UCSD-AML1 (cell line): ENCODE data around the gene ZNF692.

Experiments
- DNase-seq: peaks from one replicate; lab custom pipeline; 2025; ENCODE audit not compliant: unreplicated experiment; lab: John Stamatoyannopoulos, UW

The ZNF692 gene

DNA sequence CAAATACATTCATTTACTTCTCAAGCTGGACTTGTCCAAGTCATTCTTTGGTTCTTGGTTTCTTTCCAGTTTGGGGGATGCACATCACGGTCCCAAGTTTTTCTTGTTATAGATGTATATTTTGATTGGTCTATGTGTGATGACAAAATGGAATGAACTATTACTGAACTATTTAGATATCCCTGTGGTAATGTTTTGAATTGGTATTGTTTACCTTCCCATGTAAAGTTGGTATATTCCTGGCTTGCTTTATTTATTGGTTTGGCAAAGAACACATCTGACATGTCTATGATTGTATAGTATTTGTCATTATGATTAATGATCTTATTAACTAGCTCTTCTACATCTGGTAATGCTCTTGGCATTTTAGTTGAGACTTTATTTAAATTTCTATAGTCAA is 22.4 kb upstream of the ZNF692 start:
- DNase-seq = no peak

DNA sequence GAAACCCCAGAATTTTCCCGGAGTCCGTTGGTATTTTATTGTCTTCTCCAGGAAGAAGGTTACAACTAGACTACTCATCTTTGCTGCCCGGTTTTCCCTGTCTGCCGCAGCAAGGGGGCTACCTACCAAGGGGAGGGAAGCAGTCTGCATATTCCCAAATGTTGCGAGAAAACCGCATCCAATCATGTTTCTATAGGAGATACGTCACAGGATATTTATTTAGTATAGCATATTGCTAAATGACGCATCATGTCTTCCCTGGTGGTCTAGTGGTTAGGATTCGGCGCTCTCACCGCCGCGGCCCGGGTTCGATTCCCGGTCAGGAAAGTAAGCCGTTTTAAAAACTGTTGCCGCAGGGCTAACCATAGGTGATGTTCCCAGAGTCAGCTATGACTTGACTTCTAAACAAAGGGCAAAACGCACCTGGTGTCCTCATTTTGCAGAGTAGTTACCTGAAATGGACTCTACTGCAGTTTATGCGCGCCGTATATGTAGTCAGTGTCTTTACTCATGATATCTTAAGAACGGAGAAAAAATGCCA is 15.2 kb upstream of the ZNF692 start:
- peak; percentile 89 for DNase-seq

DNA sequence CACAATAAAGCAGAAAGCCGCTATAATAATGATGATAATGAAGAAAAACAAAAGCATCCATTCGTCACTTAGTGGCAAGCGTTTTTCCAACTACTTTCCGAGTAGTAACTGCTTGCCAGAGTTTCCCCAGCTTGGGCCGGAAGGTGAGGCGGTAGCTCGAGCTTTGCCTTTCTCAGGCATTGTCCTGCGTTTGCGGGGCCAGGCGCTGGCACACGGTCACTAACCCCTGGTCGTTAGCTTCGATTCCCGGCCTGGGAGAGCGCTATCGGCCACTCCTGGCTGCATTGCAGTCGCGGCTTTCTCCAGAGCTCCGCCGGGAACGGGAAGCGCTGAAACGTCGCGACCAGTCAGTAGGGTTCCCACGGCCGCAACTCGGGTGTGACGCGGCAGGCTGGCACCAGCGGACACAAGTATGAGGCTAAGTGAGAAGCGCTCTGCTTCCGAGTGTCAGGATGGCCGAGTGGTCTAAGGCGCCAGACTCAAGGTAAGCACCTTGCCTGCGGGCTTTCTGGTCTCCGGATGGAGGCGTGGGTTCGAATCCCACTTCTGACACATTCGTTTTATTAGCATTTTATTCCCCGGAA is 14.6 kb upstream of the ZNF692 start:
- DNase-seq = peak; percentile 99

DNA sequence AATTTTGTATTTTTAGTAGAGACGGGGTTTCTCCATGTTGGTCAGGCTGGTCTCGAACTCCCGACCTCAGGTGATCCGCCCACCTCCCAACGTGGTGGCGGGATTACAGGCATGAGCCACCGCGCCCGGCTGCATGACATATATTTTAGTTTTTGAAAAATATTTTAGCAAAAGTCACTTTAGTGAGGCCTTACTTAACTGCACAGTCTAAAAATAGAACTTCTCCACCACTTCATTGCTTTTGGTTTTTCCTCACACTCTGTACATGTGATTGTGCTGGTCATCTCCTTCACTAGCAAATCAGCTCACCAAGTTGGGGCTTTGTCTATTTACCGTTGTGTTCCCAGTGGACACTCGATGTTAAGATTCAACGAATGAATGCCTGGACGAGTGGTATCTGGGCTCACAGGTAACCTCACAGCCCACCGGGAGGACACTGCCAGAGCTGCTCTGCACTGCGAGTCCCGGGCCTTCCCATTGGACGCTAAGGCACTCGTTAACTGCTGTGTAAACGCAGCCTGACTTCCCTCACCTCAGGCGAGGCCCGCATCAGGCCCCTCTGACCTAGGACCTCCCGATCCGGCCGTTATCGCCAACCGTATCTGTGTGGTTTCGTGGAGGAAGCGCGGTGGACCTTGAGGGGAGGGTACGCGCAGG is 14.0 kb upstream of the ZNF692 start:
- DNase-seq = peak; percentile 76

DNA sequence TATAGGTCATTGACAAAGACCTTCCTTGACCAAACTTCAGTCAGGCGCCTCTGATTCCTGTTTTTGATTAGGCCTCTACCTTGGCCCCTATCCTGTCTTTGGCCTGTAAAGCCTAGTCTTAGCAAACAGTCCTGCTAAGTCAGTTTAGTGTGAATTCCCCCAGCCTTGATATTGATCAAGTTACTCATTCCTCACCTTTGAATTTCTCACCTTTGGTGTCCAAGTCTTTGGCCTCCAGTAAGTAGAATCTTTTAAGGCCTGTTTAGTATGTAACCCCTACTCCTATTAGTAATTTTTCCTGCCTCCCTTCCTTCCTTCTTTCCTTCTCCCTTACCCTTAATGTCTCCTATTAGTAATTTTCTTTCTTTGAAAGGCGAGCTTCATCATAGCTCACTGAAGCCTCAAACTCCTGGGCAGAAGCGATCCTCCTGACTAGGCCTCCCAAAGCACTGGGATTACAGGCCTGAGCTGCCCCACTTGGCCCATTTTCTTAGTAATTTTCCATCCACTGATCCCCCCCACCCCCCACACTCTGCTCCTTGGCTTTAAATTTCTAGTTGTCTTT is 13.0 kb upstream of the ZNF692 start:
- DNase-seq = no peak

DNA sequence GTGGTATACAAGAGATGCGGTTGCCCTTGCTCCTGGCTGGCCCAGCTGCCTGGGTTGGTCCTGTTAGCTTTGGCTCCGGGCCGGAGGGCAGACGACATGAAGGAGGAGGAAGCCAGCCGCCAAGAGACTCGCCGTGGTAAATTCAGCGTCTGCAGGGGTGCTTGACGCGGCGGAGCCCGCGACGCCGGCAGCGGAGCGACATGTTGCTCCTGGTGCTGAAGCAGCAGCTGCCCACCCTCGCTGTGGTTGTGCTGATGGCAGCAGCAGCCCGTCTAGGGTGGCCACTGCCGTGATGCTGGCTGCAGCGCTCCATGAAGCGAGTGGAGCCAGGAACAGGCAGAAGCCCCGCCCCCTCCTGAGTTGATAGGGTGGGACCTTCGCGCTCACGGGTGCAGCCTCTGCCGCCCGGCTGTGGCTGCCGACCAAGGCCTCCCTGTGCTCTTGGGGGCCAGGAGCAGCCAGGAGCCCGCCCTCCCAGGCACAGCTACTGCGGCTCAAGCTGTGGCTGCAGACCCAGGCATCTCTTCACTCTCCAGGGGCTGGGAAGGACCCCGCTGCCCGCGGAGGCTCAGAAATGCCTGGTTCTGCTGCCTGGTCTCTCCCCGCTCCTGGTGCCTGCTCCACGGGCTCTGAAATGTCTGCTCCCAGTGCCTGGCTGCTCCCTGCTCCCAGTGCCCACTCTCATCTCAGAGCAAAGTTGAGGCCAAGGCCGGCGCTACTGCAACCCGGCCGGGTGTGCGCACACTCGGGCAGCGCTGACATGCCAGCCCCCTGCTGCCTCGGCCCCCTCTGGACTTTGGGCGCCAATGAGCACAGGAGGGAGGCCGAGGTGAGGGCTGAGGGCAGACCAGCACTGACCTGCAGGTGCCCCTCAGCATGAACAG is 4.4 kb upstream of the ZNF692 start:
- peak; percentile 67 for DNase-seq

DNA sequence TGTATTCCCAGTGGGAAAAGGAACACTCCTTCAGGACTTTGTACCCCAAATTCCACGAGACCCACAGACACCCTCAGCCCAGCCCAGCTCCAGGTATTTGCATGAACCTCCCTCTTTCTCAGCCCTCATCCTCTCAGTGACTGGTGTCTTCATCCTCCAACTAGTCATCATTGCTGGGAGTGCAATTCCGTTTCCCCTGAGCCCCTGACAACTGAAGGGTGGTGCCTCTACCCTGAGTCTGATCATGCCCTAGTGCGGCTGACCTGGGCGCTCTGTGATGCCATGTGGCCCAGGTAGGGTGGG is 3.8 kb upstream of the ZNF692 start:
- DNase-seq = no peak

DNA sequence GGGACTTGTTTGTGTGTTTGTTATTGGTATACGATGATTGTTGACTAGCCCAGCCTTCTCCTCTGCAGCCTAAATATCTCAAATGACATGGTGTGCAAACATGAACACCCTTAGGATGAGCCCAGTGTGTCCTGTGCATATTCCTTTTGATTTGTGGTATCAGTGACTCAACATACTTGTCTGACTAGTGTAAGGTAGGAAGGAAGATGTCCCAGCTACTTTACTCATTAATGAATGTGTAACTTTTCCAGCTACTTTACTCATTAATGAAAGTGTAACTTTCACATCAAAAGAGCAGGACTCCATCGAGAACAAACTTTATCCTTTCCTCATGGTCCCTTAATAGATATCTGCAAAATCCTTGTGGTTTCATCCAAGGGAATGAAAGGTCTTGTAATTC is 2.7 kb upstream of the ZNF692 start:
- no peak for DNase-seq

DNA sequence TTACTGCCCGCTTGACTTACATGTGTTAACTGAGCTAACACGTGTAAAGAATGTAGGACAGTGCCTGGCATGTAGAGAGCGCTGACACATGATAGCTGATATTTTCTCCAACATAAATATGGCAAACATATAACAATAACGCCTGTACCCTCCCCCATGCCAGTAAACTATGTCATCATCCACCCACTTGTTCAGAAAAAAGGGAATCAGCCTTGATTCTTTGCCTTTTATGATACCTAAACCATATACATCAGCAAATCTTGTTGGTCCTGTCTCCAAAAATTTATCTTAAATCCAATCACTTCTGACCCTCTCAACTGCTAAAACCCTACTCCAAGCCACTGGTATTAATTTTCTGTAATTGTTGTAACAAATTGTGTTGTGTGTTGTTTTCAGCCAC is 1.1 kb upstream of the ZNF692 start:
- DNase-seq = no peak

DNA sequence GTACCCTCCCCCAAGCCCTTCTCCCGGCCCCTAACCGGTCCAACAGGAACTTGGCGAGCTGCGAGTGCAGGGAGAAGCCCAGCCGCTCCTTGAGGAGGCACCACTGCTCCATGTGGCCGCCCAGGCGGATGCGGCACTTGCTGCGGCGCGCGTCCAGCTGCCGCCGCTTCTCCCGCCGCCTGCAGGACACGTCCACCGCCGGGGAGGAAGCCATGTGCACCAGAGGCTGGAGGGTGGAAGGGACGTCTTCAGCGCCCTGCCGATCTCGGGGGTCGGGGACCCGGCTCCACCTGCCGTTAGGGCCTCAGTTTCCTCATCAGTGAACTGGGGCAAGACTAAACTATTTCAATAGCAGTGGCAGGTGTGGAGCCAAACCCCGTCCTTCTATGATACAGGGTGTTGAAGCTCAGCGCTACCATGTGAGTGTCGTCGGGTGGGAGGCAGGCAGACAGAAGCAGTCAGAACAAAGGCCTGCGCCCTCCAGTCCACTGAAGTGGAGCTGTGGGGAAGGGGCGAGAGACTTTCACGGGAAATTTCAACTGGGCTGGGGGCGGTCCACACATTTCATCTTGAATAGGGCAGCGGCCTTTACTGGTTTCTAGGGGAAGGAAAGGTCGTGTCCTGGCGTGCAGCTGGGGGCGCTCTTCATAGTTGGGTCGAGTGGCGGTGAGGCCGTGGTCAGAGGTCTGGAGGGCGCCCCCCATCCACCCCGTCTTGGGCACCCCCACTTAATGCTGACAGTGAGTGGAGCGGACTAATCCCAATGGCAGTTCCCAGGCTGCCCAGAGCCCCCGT is 592 bp downstream of the ZNF692 start:
- DNase-seq = peak; percentile 93

DNA sequence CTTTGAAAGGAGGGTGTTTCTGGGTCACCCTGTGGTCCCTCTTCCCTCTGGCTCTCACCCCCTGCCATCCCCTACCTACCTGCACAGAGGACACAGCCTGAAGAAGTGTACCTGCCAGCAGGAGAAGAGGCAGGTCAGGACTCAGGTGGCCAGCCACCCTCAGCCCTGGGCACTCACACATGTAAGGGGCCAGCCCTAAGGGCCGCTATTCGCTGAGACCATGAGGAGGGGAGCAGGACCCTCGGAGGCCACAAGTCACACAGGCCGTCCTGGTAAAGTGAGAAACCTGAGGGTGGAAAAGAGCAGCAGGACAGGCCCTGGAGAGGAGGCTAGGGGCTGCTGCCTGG is 1.2 kb downstream of the ZNF692 start:
- DNase-seq = no peak

DNA sequence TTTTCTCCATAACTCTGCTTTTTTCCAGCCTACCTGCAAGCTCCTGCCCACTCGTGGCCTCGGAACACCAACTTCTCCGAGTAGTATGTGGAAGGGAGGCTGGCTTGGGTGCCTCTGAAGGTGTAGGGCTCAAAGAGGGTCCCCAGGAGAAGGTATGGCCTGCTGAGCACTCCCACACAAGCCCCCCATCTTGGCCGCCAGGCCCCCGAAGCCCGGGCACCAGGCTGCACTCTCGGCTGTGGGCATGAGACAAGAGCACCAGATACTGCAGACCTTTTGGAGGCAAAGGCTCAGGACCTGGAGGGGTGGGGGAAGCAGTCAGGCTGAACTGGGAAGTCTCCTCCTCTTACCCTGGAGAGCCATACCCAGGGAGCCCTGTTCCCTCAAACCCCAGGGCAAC is 1.7 kb downstream of the ZNF692 start:
- no peak for DNase-seq

DNA sequence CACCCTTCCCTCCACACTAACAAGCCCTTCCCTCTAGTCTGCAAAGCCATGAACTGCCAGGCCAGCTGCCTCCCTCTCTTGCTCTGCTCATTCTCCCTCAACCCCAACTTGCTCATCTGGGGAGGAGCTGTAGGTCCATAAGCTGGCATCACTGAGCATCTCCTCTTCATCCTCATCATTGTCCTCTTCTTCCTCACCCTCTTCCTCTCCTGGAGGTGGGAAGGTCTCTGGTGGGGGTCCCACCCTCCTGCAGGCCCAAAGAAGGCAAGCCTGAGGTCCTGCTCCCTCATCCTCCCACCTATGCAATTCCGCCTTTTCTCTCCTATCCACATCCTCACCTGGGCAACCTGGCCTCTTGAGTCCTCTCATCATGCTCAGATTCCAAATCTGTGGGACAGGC is 2.7 kb downstream of the ZNF692 start:
- no peak for DNase-seq

DNA sequence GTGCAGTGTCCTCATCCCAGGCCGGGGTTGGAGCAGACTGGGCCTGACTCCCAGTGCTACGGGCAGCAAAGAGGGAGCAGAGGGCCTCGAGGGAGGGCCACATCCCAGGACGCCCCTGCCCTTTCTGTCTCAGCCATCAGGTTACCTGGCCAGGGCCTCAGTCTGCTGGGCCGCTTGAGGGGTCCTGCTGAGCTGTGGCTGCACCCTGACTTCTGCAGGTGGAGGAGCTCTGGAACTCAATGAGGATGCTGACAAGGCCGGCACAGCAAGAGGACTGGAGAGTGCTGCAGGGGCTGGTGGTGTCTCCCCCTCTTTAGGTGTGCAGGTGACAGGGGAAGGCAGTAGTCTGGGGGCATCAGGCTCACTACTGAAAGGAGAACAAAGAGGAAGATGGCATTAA is 3.3 kb downstream of the ZNF692 start:
- no peak for DNase-seq

DNA sequence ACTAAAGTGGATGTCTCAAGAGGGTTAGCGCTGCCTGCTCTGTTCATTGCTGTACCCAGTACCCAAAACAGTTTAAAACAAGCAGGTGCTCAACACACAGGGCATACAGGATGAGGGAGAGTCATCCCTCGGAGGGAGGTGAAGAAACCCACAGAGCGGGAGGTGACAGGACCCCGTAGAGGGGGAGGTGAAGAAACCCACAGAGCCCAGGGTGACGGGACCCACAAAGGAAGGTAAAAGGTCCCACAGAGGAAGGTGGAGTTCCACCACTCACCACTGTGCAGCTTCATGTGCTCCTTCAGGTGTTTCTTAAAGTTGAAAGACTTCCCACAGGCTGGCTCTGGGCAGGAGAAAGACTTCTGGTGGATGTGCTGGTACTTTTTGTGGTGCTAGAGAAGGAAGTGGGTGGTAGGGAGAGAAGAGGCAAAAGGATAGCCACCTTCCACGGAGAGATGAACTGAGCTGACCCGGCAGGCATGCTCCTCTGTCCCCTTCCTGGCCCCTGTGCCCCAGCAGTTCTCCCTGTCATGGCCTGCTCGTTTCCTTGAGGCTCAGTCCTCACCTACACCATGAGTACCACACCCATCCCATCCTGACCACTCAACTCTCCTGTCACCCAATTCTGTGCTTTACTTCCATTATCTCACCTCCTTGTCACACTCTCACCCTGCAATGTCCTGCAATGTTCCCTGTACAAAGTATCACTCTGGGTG is 5.1 kb downstream of the ZNF692 start:
- DNase-seq = no peak

DNA sequence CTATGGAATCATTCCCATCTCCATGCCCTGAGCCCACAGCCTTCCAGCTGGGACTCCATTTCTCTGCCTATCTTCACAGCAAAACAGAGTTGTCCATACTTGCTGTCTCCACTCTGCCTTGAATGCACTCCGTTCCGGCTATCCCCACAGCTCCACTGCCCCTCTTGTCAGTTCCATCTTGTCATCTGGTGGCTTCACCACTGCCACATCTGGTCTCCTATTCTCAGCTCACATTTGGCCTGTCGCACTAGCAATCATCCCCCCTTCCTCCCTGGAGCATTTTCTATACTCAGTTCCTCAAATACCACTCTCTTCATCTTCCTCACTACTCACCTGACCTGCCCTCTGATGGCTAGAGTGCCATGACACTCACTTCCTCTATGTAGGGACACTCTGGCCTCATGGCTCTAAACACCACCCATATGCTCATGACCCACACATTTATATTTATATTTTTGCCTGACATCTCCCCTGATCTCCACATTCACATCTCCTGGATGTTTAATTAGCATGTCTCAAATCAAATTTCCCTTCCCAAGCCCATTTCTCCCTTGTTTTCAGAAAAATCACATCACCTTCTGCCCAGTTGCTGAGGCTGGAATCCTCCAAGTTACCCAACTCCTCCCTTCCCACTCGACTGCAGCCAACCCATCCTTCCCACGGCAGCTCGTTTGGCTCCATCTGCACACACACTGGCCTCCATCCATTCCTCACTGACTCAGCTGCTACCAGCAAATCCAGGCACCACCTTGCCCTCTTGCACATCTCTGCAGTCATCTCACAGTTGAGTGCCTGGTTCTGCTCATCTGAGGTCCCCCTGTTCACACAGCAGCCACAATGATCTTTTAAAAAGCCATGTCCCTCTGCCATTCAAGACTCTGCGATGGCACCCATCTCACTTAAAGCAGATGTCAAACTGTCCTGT is 6.1 kb downstream of the ZNF692 start:
- no peak for DNase-seq

DNA sequence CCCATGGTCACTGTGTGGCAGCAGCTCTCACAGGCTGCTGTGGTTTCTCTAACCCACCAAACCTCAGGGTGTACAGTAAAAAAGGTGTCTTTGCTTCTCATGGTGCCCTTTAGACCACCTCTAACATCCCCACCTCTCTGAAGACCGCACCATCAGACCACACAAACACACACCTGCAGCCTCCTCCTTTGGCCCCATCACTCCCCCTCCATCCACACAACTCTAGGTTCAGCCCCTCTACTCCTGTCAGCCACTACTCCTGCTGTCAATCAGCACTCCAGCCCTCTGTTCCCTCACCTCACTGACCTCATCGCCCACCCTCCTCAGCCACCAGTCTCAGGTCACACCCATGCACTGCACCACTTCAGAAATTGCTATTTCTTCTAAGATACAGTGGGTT is 7.5 kb downstream of the ZNF692 start:
- DNase-seq = no peak

DNA sequence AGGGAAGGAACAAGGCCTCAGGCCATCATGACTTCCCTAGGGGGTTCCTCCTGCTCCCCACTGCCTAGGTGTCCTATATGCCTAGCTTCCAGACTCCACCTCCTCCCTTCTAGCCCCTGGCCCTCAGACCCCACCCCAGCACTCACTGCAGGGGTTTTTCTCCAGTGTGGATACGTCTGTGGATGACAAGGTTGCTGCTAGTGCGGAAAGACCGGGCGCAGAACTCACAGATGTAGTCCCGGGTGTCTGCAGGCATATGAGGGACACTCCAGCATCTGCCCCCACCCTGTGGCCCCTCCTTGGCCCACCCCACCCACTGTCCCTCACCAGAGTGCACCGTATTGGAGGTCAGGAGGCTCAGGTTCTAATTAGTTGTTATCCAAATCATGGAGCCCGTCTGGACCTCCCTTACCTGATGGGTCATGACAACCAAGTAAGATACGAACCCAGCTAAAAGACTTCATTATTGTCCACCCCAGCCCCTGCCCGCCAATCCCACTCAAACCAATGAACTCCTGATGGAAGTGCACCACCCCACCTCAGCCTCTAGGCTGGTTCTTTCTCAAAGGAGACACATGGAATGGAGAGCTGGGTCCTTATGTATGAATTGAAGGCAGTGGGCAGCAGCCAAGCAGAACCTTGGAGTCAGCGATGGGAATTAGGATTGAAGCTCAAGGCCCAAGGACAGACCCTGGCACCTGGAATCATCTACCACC is 8.2 kb downstream of the ZNF692 start:
- no peak for DNase-seq

DNA sequence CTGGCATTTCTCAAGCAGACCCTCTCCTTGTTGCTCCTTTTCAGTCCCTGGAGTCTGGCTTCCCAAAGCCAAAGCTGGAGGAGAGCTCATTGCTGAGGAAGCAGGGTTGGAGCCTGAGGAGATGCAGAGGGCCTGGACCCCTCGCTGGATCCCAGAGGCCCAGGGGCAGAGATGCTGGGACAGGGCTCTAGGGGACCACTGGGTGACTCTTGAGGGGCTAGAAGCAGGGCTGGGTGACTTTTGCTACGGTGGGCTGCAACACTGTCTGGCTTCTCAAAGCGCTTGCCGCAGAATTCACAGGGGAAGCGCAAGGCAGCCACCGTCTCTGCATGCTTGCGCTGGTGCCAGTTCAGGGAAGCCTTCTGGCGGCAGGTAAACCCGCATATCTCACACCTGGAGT is 8.8 kb downstream of the ZNF692 start:
- no peak for DNase-seq
